HepG2 (cell line): ENCODE measurements around the gene R3HDM4. TPM values are rescaled to one million over a fixed set of nuclear protein-coding genes. Genes with fewer than 3 reads are reported as not detected.

Experiments used
- CHD4 ChIP-seq: fragments of 200-600 bp; sonication (generic); IDR thresholded peaks from 2 replicates; pipeline ENCODE4 v1.7.0; 2017; ENCODE audit warnings: mild to moderate bottlenecking, low read length, borderline replicate concordance
- FOXA3 ChIP-seq: IDR thresholded peaks from 2 replicates; pipeline ENCODE4 v1.6.1; 2016; ENCODE audit warnings: missing genetic modification reagents, missing compliant biosample characterization
- HBP1 ChIP-seq: IDR thresholded peaks from 2 replicates; pipeline ENCODE4 v1.6.1; 2016; ENCODE audit warnings: low read depth, control low read depth
- MTF2 ChIP-seq: sonication (generic); formaldehyde crosslinking; IDR thresholded peaks from 2 replicates; pipeline ENCODE4 v1.5.0; 2020; ENCODE audit warnings: missing genetic modification reagents, borderline replicate concordance
- NRL ChIP-seq: sonication (generic); formaldehyde crosslinking; IDR thresholded peaks from 2 replicates; pipeline ENCODE4 v1.5.0; 2020; ENCODE audit warnings: missing genetic modification reagents, mild to moderate bottlenecking, moderate library complexity, borderline replicate concordance
- RBAK ChIP-seq: sonication (generic); formaldehyde crosslinking; IDR thresholded peaks from 2 replicates; pipeline ENCODE4 v1.5.1; 2020; ENCODE audit warnings: mild to moderate bottlenecking, missing genetic modification reagents
- SNAPC2 ChIP-seq: sonication (generic); formaldehyde crosslinking; IDR thresholded peaks from 2 replicates; pipeline ENCODE4 v1.8.1; 2022; ENCODE audit warnings: mild to moderate bottlenecking, missing genetic modification reagents
- SP1 ChIP-seq, 2 experiments: fragments of 450-650 bp in 1 of 2; sonication (generic) in 1 of 2; formaldehyde crosslinking in 1 of 2; IDR thresholded peaks; 2 replicates each; pipeline versions ENCODE4 v1.4.0 to v1.6.1; 2016 to 2020; ENCODE audit warnings: missing genetic modification reagents in 1 of 2
- ZBTB7B ChIP-seq: sonication (generic); formaldehyde crosslinking; IDR thresholded peaks from 2 replicates; pipeline ENCODE4 v1.4.0; 2020; ENCODE audit warnings: missing genetic modification reagents
- ZC3H4 ChIP-seq: sonication (generic); formaldehyde crosslinking; IDR thresholded peaks from 2 replicates; pipeline ENCODE4 v1.4.0; 2020; ENCODE audit warnings: missing genetic modification reagents, borderline replicate concordance
- ZFY ChIP-seq: sonication (generic); formaldehyde crosslinking; IDR thresholded peaks from 2 replicates; pipeline ENCODE4 v1.4.0; 2020; ENCODE audit warnings: missing genetic modification reagents
- ZFYVE20 ChIP-seq: sonication (generic); formaldehyde crosslinking; IDR thresholded peaks from 2 replicates; pipeline ENCODE4 v1.8.0; 2023; ENCODE audit warnings: low read depth, mild to moderate bottlenecking, moderate library complexity, missing genetic modification reagents, borderline replicate concordance
- ZNF276 ChIP-seq: sonication (generic); formaldehyde crosslinking; IDR thresholded peaks from 2 replicates; pipeline ENCODE4 v1.4.0; 2020; ENCODE audit warnings: mild to moderate bottlenecking, low read depth, missing genetic modification reagents
- ZNF329 ChIP-seq: sonication (generic); formaldehyde crosslinking; IDR thresholded peaks from 2 replicates; pipeline ENCODE4 v1.9.0; 2021; ENCODE audit warnings: low read depth, mild to moderate bottlenecking, missing genetic modification reagents
- ZNF687 ChIP-seq: sonication (generic); formaldehyde crosslinking; IDR thresholded peaks from 2 replicates; pipeline ENCODE4 v1.5.1; 2020; ENCODE audit warnings: mild to moderate bottlenecking, missing genetic modification reagents, moderate library complexity
- ZNF710 ChIP-seq: sonication (generic); formaldehyde crosslinking; IDR thresholded peaks from 2 replicates; pipeline ENCODE4 v1.5.0; 2020; ENCODE audit warnings: mild to moderate bottlenecking, missing genetic modification reagents, borderline replicate concordance
- polyA plus RNA-seq, 8 experiments: library from polyadenylated mRNA; depleted of rRNA in 3 of 8; stranded (reverse) in 7 of 8; unstranded in 1 of 8; fragments of >200 nt; fragmentation: Illumina TruSeq in 4 of 8; extraction: Trizol in 4 of 8; gene quantifications; 2 replicates each; pipeline versions ENCODE4 v1.2.1 to v1.2.3, GENCODE V29; 2011 to 2016; ENCODE audit warnings: low read depth in 4 of 8, missing spikeins in 1 of 8, mixed read lengths in 1 of 8; ENCODE audit not compliant: insufficient read depth in 1 of 8
- total RNA-seq, 5 experiments: library from RNA; depleted of rRNA; stranded (reverse); fragments of >200 nt; fragmentation: Illumina TruSeq; extraction: Trizol; gene quantifications; 2 replicates each; pipeline ENCODE4 v1.2.3, GENCODE V29; 2016; ENCODE audit warnings: low read depth in 1 of 5

The R3HDM4 gene
- total and polyA plus RNA-seq, 2 of the 13 experiments (the other 11 are each of a cell fraction or from before 2014, with no cell fraction given): 26.2 to 26.9 TPM

- TF ChIP-seq MTF2 (CRISPR knock-in tag): no peak
- no peak for TF ChIP-seq HBP1 (CRISPR knock-in tag)
- peak; percentile 45 for TF ChIP-seq ZNF687 (CRISPR knock-in tag)
- no peak for TF ChIP-seq SNAPC2 (CRISPR knock-in tag)
- TF ChIP-seq ZC3H4 (CRISPR knock-in tag): no peak
- TF ChIP-seq NRL (CRISPR knock-in tag): 0 out of 2 replicates have a peak, but pooled peaks have one; percentile 42
- no peak for TF ChIP-seq ZFYVE20
- TF ChIP-seq ZNF329 (CRISPR knock-in tag): peak; percentile 100
- peak; percentile 70 for TF ChIP-seq ZBTB7B (CRISPR knock-in tag)
- TF ChIP-seq ZFY (CRISPR knock-in tag): peak; percentile 42; the same call in 1 of the 2 replicates
- 0 out of 2 replicates have a peak, but pooled peaks have one; percentile 38 for TF ChIP-seq ZNF276 (CRISPR knock-in tag)
- TF ChIP-seq SP1 (IDR thresholded peaks at IDR 0.05): no peak
- TF ChIP-seq SP1 (CRISPR knock-in tag; IDR thresholded peaks at IDR 0.05): peak; percentile 38; the same call in 1 of the 2 replicates
- TF ChIP-seq ZNF710 (CRISPR knock-in tag): no peak
- TF ChIP-seq FOXA3 (CRISPR knock-in tag): peak; percentile 67
- no peak for TF ChIP-seq RBAK (CRISPR knock-in tag)
- TF ChIP-seq CHD4: 0 out of 2 replicates have a peak, but pooled peaks have one; percentile 39
Observed at GRCh38 chr19:858868-859843, 53.9 kb downstream of the R3HDM4 start, which contains the start of gene CFD (continued).
